ENCODE data around the gene TRIM13. TPM values are rescaled to one million over a fixed set of nuclear protein-coding genes. Genes with fewer than 3 reads are reported as not detected.

The TRIM13 gene
- total RNA-seq, 1 experiment from 2014 or later: 13.7 TPM

DNA sequence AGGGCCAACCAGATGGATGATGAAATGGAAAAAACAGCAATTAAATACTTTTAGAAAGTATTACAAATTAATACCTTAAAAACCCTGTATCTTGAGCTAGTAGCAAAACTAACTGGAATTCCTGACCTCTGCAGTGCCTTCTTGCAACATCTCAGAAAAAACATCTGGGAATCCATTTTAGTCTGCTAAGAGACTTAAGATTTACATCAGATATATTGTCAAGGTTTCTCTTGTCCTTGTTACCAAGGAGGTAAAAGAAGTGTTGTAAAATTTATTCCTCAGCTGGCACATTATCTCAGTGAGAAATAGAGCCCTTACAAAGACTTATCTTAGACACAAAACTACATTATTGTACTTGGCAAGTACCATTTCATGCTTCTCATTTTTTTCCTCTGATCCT is 36.9 kb downstream of the TRIM13 start:
- Histone ChIP-seq H2AFZ (ENCODE audit: low read length) (no peak overlapping the region), H3K9me3 (ENCODE audit: low read length) (no peaks in the 10 kb centered on the region), H3K4me3 (ENCODE audit: low read length) (no peak overlapping the region), H3K9ac (ENCODE audit: low read length) (no peak overlapping the region), H3K36me3 (ENCODE audit: low read depth, low read length) (no peaks in the 10 kb centered on the region), H3K27me3 (ENCODE audit: low read length) (no peaks in the 10 kb centered on the region), H3K4me1 (ENCODE audit: insufficient read depth, low read length) (no peaks in the 10 kb centered on the region), H3F3A (ENCODE audit: low read length, unreplicated experiment) (no peaks in the 10 kb centered on the region), H3K9me2 (replicated peaks; ENCODE audit: low read length) (no peaks in the 10 kb centered on the region), H4K20me1 (ENCODE audit: low read length) (no peaks in the 10 kb centered on the region), H3K4me2 (ENCODE audit: low read length) (no peak overlapping the region), H3K27ac (ENCODE audit: low read length) (no peak overlapping the region), H3K79me2 (ENCODE audit: low read length) (no peaks in the 10 kb centered on the region)
- BruUV-seq (replicated peaks): no TSS peak
- TF ChIP-seq EZH2phosphoT487 (IDR thresholded peaks at IDR 0.05; ENCODE audit: borderline replicate concordance, low read length): no peak
- no peak for TF ChIP-seq EZH2 (IDR thresholded peaks at IDR 0.05; ENCODE audit: low read length, unreplicated experiment)
- TF ChIP-seq CTCF (conservative IDR thresholded peaks at IDR 0.05; ENCODE audit: low read depth, low read length): no peak
- intact Hi-C loops (cut with micrococcal nuclease): no loop called here
- ChIA-PET POLR2A (ENCODE audit: unreplicated experiment) (interaction anchor here (0.6 kb wide), 1 partner anchor 875 kb away, joined by 3 read pairs; no protein-coding TSS in a partner anchor), CTCF (interaction anchor here (0.5 kb wide), 1 partner anchor 82 kb away, joined by 5 read pairs; no protein-coding TSS in a partner anchor)
- ATAC-seq (no peak), DNase-seq (no peak)

DNA sequence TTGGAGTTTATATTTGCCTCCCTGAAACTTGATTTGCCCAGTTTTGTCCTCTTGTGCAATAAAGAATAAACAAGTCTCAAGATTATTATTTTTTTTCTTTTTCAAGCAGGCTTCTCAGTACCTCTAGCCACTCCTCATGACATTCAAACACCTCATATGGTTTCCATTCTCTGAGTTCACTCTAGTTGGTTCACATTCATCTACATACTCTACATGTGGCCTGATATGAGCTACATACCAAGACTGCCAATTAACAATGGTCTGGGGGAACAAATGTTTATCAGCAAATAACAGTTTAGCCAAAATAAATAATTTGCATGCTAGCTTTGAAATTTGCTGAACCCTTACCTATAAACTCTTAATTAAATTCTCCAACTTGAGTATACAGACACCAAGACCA is 40.9 kb downstream of the TRIM13 start:
- no TSS peak for BruUV-seq (replicated peaks)
- ChIA-PET POLR2A (ENCODE audit: unreplicated experiment) (no interaction called here), CTCF (interaction anchor here (0.6 kb wide), 1 partner anchor 769 kb away, joined by 8 read pairs; no protein-coding TSS in a partner anchor)
- Histone ChIP-seq H3F3A (ENCODE audit: low read length, unreplicated experiment) (no peaks in the 10 kb centered on the region), H3K27ac (ENCODE audit: low read length) (no peak overlapping the region), H3K4me1 (ENCODE audit: insufficient read depth, low read length) (no peaks in the 10 kb centered on the region), H3K9ac (ENCODE audit: low read length) (no peak overlapping the region), H4K20me1 (ENCODE audit: low read length) (no peaks in the 10 kb centered on the region), H3K36me3 (ENCODE audit: low read depth, low read length) (peaks cover 5% of the 10 kb centered on the region; the same call in 1 of the 2 replicates), H3K4me2 (ENCODE audit: low read length) (no peak overlapping the region), H2AFZ (ENCODE audit: low read length) (no peak overlapping the region), H3K79me2 (ENCODE audit: low read length) (no peaks in the 10 kb centered on the region), H3K4me3 (ENCODE audit: low read length) (no peak overlapping the region), H3K27me3 (ENCODE audit: low read length) (no peaks in the 10 kb centered on the region), H3K9me2 (replicated peaks; ENCODE audit: low read length) (no peaks in the 10 kb centered on the region), H3K9me3 (ENCODE audit: low read length) (no peaks in the 10 kb centered on the region)
- TF ChIP-seq EZH2 (IDR thresholded peaks at IDR 0.05; ENCODE audit: low read length, unreplicated experiment) (no peak), EZH2phosphoT487 (IDR thresholded peaks at IDR 0.05; ENCODE audit: borderline replicate concordance, low read length) (no peak), CTCF (conservative IDR thresholded peaks at IDR 0.05; ENCODE audit: low read depth, low read length) (no peak)
- no peak for ATAC-seq
- intact Hi-C loops (cut with micrococcal nuclease): no loop called here
- no peak for DNase-seq

DNA sequence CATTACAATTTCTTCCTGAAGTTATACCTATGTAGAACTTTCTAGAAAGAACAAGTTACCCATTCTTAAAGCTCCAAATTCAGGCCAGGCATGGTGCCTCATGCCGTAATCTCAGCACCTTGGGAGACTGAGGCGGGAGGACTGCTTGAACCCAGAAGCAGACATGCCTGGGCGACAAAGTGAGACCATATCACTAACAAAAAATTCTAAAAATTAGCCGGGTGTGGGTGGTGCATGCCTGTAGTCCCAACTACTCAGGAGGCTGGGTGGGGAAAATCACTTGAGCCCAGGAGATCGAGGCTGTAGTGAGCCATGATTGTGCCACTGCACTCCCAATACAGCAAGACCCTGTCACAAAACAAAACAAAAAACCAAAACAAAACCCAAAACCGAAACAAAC is 41.4 kb downstream of the TRIM13 start:
- H3K27me3 ChIP-seq (ENCODE audit: low read length): no peaks in the 10 kb centered on the region
- CTCF ChIA-PET: interaction anchor here (0.6 kb wide), 1 partner anchor 768 kb away, joined by 8 read pairs; no protein-coding TSS in a partner anchor
- BruUV-seq (replicated peaks): no TSS peak

More for the DNA sequence above, 41.4 kb downstream of the TRIM13 start:
- no peak for DNase-seq
- Histone ChIP-seq H3K27ac (ENCODE audit: low read length) (no peak overlapping the region), H3K9ac (ENCODE audit: low read length) (no peak overlapping the region), H3K4me2 (ENCODE audit: low read length) (no peak overlapping the region), H4K20me1 (ENCODE audit: low read length) (no peaks in the 10 kb centered on the region), H3K4me3 (ENCODE audit: low read length) (no peak overlapping the region), H3K4me1 (ENCODE audit: insufficient read depth, low read length) (no peaks in the 10 kb centered on the region), H3K79me2 (ENCODE audit: low read length) (no peaks in the 10 kb centered on the region), H3K9me2 (replicated peaks; ENCODE audit: low read length) (no peaks in the 10 kb centered on the region), H2AFZ (ENCODE audit: low read length) (no peak overlapping the region), H3F3A (ENCODE audit: low read length, unreplicated experiment) (no peaks in the 10 kb centered on the region), H3K9me3 (ENCODE audit: low read length) (no peaks in the 10 kb centered on the region), H3K36me3 (ENCODE audit: low read depth, low read length) (peaks cover 5% of the 10 kb centered on the region; the same call in 1 of the 2 replicates)
- intact Hi-C loops (cut with micrococcal nuclease): no loop called here
- POLR2A ChIA-PET (ENCODE audit: unreplicated experiment): no interaction called here
- no peak for TF ChIP-seq EZH2 (IDR thresholded peaks at IDR 0.05; ENCODE audit: low read length, unreplicated experiment)
- no peak for TF ChIP-seq CTCF (conservative IDR thresholded peaks at IDR 0.05; ENCODE audit: low read depth, low read length)
- TF ChIP-seq EZH2phosphoT487 (IDR thresholded peaks at IDR 0.05; ENCODE audit: borderline replicate concordance, low read length): no peak
- no peak for ATAC-seq

All from PC-3 (cell line).